Muscle of leg (tissue), 11 donors: ENCODE results near the gene LCE6A. TPM values are rescaled to one million over a fixed set of nuclear protein-coding genes. Genes with fewer than 3 reads are reported as not detected.

Experiments used
- DNase-seq: peaks from one replicate; pipeline ENCODE4 v3.0.0; 2013
- H3K27ac ChIP-seq: one replicate; pipeline ENCODE4 v1.5.1; 2013; ENCODE audit warnings: mild to moderate bottlenecking, low read length, control low read depth
- H3K27me3 ChIP-seq: one replicate; pipeline ENCODE4 v1.6.1; 2013; ENCODE audit warnings: low read length; ENCODE audit not compliant: control insufficient read depth, insufficient read depth
- H3K36me3 ChIP-seq: one replicate; pipeline ENCODE4 v1.6.1; 2013; ENCODE audit warnings: low read length; ENCODE audit not compliant: control insufficient read depth, insufficient read depth
- H3K4me1 ChIP-seq: one replicate; pipeline ENCODE4 v1.6.1; 2013; ENCODE audit warnings: low read length; ENCODE audit not compliant: control insufficient read depth, insufficient read depth
- H3K4me3 ChIP-seq: one replicate; pipeline ENCODE4 v1.5.1; 2013; ENCODE audit warnings: low read length, control low read depth
- H3K9me3 ChIP-seq: replicated peaks from 2 replicates; pipeline ENCODE4 v1.6.1; 2013; ENCODE audit warnings: low read depth, low read length; ENCODE audit not compliant: control insufficient read depth
- WGBS: methylation state at CpG from one replicate; pipeline ENCODE4 v1.1.5; 2013; ENCODE audit warnings: missing lambda C conversion rate; ENCODE audit not compliant: insufficient coverage; 5-methylcytosine and 5-hydroxymethylcytosine counted together
- polyA plus RNA-seq, 8 donors: library from polyadenylated mRNA; unstranded; fragments of 120-200 nt; gene quantifications; one replicate each; pipeline versions ENCODE4 v1.2.1 to v1.2.3, GENCODE V29; 2013; ENCODE audit warnings: inconsistent platforms in 1 of 8, low replicate concordance in 1 of 8; ENCODE audit not compliant: insufficient read length in 8 of 8, insufficient read depth in 1 of 8
- total RNA-seq: library from RNA; stranded (reverse); fragments of 120-200 nt; gene quantifications from one replicate; pipeline ENCODE4 v1.2.4, GENCODE V29; 2013

LCE6A gene
- total and polyA plus RNA-seq, 9 donors, result not detected

DNA sequence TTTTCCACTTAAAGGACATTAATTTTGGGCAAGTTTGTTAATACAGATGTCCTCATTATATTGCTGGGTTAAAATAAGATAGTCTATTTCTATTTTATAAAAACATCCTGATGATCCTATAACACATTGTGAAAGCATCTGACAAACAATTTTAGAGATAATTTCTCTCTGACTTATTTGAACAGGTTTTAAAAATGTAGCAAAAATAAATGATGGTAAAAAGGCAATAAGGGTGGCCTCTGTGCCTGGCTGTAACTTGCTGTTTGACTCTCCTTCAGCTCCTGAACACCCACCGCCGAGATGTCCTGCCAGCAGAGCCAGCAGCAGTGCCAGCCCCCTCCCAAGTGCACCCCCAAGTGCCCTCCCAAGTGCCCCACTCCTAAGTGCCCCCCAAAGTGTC, 15.5 kb upstream of the LCE6A start, which contains the start of gene LCE1A:
LCE1A (plus strand) TSS at position 301 of the 400 bp plus-strand sequence; CDS start at position 301, 0 bp downstream.
- no peak within 1 kb of the TSS for H3K27ac ChIP-seq
- no peaks in the 10 kb centered on the region for H3K36me3 ChIP-seq
- no peaks in the 10 kb centered on the region for H3K4me1 ChIP-seq
- no peak within 1 kb of the TSS for H3K4me3 ChIP-seq
- peaks cover 2% of the 10 kb centered on the region for H3K27me3 ChIP-seq
- no peak for DNase-seq
- WGBS, result 75% methylated on average over 2 of the region's 2 CpGs
- no peaks in the 10 kb centered on the region for H3K9me3 ChIP-seq

DNA sequence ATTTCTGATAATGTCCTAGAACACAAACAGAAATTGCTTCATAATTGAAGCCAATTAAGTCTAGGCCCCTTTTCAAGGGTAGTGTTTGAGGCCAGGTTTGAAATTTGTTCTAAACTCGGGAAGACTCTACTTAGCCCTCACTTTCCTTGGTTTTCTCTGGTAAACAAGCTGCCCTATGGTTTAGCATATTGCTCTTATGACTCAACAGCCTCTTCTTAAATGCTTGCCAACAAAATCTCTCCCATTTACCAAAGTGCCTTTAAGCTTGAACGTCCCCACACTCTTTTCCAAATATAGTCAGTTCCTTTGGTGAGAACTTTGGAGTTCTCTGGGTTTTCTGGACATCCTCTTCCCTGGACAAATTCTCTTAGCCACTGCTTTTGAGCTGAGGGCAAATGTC, 5.8 kb upstream of the LCE6A start:
- no peak for DNase-seq
- Histone ChIP-seq H3K27ac (no peak overlapping the region), H3K4me3 (no peak overlapping the region), H3K27me3 (no peaks in the 10 kb centered on the region), H3K36me3 (no peaks in the 10 kb centered on the region), H3K4me1 (no peaks in the 10 kb centered on the region), H3K9me3 (no peaks in the 10 kb centered on the region)
- WGBS, result no CpG with 5 or more reads among the region's 2 CpGs

- H3K27me3 ChIP-seq, result no peaks in the 10 kb centered on the region
- H3K36me3 ChIP-seq, result no peaks in the 10 kb centered on the region
- no peak overlapping the region for H3K4me3 ChIP-seq
- H3K9me3 ChIP-seq, result no peaks in the 10 kb centered on the region
- no peak overlapping the region for H3K27ac ChIP-seq
- 48% methylated on average over 2 of the region's 2 CpGs for WGBS
- DNase-seq, result no peak
- H3K4me1 ChIP-seq, result no peaks in the 10 kb centered on the region
Observed at GRCh38 chr1:152855661-152856060, 13.0 kb downstream of the LCE6A start.

DNA sequence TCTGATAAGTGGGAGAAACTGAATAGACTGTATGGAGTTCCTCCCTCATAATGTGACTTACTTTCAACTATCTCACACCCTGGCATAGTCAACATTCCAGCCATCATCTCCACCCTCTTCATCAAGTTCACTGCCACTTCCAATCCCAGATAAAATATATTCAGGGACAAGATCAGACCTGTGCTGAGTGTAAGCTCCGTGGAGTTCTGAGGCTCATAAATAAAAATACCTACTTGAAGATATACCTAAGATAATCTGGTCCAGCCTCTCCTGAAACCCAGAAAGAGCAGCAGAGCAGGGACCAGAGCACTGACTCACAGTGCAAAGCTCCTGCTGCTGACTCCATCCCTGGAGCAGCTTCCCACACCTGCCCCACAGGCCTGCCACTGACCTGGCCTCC, 15.4 kb downstream of the LCE6A start:
- no CpG with 5 or more reads among the region's 1 CpG for WGBS
- H3K4me3 ChIP-seq, result no peak overlapping the region
- DNase-seq, result no peak
- no peak overlapping the region for H3K27ac ChIP-seq
- no peaks in the 10 kb centered on the region for H3K36me3 ChIP-seq
- no peaks in the 10 kb centered on the region for H3K4me1 ChIP-seq
- H3K27me3 ChIP-seq, result no peaks in the 10 kb centered on the region
- no peaks in the 10 kb centered on the region for H3K9me3 ChIP-seq

GRCh38 chr1:152859696-152860095, 17.0 kb downstream of the LCE6A start, which contains the start of gene LCE7A:
Gene LCE7A, plus strand, starts transcription at chr1:152859996. Its CDS starts 702 bp downstream, at chr1:152860698.
- DNase-seq, result no peak
- Histone ChIP-seq H3K27me3 (no peaks in the 10 kb centered on the region), H3K4me3 (no peak within 1 kb of the TSS), H3K9me3 (no peaks in the 10 kb centered on the region), H3K36me3 (no peaks in the 10 kb centered on the region), H3K4me1 (no peaks in the 10 kb centered on the region), H3K27ac (no peak within 1 kb of the TSS)
- 90% methylated on average over 3 of the region's 3 CpGs for WGBS

- Histone ChIP-seq H3K4me3 (no peak overlapping the region), H3K27ac (no peak overlapping the region), H3K4me1 (no peaks in the 10 kb centered on the region), H3K27me3 (no peaks in the 10 kb centered on the region), H3K36me3 (no peaks in the 10 kb centered on the region), H3K9me3 (no peaks in the 10 kb centered on the region)
- DNase-seq, result no peak
- WGBS, result 62% methylated on average over 3 of the region's 3 CpGs
Observed at GRCh38 chr1:152860129-152860528, 17.5 kb downstream of the LCE6A start.

- Histone ChIP-seq H3K27ac (no peak overlapping the region), H3K9me3 (no peaks in the 10 kb centered on the region), H3K27me3 (no peaks in the 10 kb centered on the region), H3K4me3 (no peak overlapping the region), H3K36me3 (no peaks in the 10 kb centered on the region), H3K4me1 (no peaks in the 10 kb centered on the region)
- WGBS, result 30% methylated on average over 2 of the region's 4 CpGs
- DNase-seq, result no peak
Observed at GRCh38 chr1:152861374-152861773, 18.7 kb downstream of the LCE6A start.

DNA sequence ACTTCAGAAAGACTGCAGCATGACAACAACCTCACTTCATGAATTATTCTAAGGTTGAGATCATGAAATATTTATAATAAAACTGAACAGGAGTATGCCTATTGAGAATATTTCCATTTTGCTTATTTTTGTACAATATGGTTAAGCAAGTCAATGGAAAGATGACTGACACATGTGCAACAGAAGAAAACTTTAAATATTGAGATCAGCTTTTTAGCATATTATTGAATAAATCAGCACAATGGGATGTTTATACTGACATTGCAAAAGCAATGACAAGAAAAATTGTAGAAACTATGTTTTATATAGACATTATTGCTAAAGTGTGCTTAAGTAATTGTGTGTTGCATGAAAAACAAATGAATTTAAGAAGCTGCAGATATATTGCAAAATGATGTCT, 21.8 kb downstream of the LCE6A start:
- no peaks in the 10 kb centered on the region for H3K27me3 ChIP-seq
- no peak for DNase-seq
- H3K4me1 ChIP-seq, result no peaks in the 10 kb centered on the region
- no peaks in the 10 kb centered on the region for H3K36me3 ChIP-seq
- no peaks in the 10 kb centered on the region for H3K9me3 ChIP-seq
- no peak overlapping the region for H3K4me3 ChIP-seq
- H3K27ac ChIP-seq, result no peak overlapping the region

DNA sequence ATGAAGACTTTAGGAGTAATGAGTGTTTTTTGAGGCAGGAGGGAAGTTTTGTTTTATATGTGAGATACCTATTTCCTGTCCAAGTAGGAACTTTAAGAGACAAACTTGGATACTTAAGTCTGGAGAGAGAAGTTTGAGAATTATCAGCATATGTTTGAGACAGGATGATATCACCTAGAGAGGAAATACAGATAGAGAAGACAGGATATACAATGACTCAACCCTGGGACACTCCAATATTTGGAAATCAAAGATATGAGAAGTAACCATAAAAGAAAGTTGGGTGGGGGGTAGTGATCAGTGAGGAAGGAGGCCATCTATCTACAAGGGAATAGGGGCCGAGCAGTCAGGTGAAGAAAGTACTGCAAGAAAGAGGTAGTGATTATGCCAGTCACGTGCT, 23.7 kb downstream of the LCE6A start:
- WGBS, result 39% methylated on average over 2 of the region's 2 CpGs

GRCh38 chr1:152869808-152870419, 27.3 kb downstream of the LCE6A start:
- Histone ChIP-seq H3K27ac (no peak overlapping the region), H3K27me3 (no peaks in the 10 kb centered on the region), H3K4me1 (no peaks in the 10 kb centered on the region), H3K9me3 (no peaks in the 10 kb centered on the region), H3K4me3 (no peak overlapping the region), H3K36me3 (no peaks in the 10 kb centered on the region)
- DNase-seq, result peak; percentile 66
- WGBS, result 100% methylated on average over 2 of the region's 9 CpGs

More for the DNA sequence above, 23.7 kb downstream of the LCE6A start:
- Histone ChIP-seq H3K27ac (no peak overlapping the region), H3K36me3 (no peaks in the 10 kb centered on the region), H3K4me3 (no peak overlapping the region), H3K4me1 (no peaks in the 10 kb centered on the region), H3K9me3 (no peaks in the 10 kb centered on the region), H3K27me3 (no peaks in the 10 kb centered on the region)
- DNase-seq, result no peak
